HG03064 (cell line): Measurements from ENCODE around the gene KCNQ1OT1.

Experiments used
- ATAC-seq: cut with Tn5 transposase; IDR thresholded peaks from one replicate; pipeline ENCODE4 v1.9.1; 2021; ENCODE audit warnings: low read depth; ENCODE audit not compliant: unreplicated experiment

The KCNQ1OT1 gene

DNA sequence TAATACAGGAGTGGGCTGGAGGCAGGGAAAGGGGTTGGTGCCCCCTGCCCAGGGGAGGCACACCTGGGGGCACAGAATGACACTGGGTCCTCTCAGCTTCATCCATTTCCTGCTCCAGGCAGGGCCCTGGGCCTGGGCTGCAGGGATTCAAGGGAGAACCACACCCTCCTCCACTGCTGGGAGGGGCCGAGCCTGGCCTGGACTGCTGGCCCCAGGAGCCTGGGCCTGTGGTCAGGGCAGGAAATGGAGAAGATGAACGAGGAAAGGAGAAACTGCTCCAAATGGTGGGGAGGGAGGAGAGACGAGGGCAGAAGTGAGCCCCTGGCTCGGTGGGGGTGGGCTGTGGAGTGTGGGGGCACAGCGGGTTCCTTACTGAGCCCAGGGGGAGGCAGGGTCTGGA lies 38.1 kb upstream of the KCNQ1OT1 start:
- no peak for ATAC-seq

- no peak for ATAC-seq
Observed at GRCh38 chr11:2737226-2737590, 37.4 kb upstream of the KCNQ1OT1 start.

- no peak for ATAC-seq
Observed at GRCh38 chr11:2736577-2737225, 36.9 kb upstream of the KCNQ1OT1 start.

DNA sequence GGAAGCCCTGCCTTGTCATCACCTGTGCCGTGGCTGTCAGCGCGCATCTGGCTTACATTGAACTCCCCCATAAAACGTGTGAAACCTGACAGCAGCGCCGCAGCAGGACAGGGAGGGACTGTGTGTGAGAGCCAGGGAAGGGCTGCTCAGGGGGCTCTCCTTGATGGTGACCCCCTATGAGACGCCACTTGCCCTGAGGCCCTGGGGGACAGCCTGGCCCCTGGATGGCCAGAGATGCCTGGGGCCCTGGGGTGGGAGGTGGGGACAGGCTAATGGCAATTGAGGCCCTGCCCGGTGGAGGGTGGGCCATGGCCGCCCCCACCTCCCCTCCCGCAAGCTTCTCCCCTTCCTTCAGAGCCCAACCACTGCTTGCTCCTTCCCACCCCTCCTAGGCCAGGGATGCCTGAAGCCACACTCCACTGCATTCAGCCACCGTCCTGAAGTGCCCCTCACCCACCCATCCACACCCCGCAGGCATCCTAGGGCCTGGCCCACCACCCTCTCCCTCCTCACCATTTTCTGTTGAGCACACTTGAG lies 35.3 kb upstream of the KCNQ1OT1 start:
- no peak for ATAC-seq

DNA sequence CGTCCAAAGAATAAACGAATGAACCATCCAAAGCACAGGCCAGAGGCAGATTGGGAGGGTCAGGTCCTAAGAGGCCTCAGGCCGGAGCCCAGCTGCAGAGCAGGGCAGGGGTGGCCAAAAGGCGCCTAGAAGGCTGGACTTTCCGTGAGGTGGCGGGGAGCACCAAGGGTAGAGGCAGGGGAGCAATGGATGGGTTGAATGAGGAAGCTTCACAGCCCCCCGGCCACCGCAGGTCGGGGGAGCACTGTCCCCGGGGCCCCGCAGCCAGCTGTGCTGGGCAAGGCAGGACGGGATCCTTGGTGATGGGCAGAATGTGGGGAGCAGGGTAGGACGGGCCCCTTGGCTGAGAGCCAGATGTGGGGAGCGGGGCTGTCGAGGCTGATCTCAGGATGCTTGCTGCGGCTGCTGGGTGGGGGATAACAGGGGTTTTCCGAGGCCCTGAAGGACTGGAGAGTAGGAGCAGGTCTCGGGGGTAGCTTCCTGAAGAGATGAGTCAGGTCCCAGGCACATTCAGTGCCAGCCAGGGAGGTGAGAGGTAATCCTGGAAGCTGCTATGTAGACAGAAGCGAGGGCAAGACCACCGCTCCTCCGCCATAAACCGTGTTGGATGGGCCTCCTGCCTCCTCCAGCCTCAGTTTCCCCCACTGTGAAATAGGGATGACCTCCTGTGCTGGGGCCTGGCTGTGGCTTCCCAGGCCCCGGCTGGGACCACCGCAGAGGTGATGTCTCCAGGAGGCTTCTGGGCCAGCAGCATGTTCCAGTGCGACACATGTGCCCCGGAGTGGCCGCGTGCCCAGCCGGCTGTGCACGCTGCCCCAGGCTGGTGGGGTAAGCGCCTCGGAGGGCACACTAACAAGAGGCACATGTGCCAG lies 34.6 kb upstream of the KCNQ1OT1 start:
- ATAC-seq, result no peak

- no peak for ATAC-seq
Observed at GRCh38 chr11:2732940-2733628, 33.3 kb upstream of the KCNQ1OT1 start.

- ATAC-seq, result no peak
Observed at GRCh38 chr11:2732261-2732939, 32.6 kb upstream of the KCNQ1OT1 start.

DNA sequence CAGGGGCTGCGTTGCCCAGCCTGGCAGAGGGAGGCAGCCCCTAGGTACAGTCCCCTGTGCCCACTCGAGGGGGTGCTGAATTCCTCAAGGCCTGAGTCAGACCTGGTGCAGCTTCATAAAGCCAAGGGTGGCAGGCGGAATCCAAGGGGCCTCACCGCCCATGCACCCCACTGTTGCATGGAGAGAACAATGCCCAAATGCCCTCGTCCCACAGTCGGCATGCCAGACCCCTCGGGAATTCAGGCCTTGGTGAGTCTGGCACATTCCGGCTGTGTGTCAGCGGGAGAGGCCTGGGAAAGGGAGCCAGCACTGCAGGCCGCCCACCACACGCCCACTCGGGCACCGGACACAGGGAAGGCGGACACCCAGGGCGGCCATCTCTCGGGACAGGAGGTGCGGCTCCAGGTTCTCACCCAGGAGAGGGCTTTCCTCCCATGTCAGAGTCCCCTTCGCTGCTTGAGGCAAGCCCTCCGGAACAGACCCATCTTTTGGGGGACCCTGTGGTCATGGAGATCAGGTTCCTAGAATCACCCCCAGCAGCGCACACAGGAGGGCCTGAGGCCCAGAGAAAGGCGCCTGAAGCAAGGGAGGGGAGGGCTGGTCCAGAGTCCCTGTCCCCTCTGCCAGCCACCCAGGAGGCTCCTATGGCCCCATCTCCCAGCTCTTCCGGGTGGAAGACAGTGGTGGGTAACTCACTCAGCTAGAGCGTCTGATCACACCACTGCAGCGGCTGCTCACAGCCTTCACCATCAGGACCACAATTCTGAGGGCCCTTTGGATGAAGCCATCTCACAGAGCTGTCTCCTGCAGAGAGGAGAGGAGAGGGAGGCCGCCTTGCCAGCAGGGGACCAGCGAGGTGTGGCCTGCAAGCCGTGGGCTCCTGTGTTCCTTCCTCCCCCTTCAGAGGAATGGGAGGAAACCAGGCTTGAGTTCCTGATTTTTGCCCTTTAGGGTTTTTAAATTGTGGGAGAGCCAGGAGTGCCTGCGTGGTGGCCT lies 31.6 kb upstream of the KCNQ1OT1 start:
- ATAC-seq, result no peak

DNA sequence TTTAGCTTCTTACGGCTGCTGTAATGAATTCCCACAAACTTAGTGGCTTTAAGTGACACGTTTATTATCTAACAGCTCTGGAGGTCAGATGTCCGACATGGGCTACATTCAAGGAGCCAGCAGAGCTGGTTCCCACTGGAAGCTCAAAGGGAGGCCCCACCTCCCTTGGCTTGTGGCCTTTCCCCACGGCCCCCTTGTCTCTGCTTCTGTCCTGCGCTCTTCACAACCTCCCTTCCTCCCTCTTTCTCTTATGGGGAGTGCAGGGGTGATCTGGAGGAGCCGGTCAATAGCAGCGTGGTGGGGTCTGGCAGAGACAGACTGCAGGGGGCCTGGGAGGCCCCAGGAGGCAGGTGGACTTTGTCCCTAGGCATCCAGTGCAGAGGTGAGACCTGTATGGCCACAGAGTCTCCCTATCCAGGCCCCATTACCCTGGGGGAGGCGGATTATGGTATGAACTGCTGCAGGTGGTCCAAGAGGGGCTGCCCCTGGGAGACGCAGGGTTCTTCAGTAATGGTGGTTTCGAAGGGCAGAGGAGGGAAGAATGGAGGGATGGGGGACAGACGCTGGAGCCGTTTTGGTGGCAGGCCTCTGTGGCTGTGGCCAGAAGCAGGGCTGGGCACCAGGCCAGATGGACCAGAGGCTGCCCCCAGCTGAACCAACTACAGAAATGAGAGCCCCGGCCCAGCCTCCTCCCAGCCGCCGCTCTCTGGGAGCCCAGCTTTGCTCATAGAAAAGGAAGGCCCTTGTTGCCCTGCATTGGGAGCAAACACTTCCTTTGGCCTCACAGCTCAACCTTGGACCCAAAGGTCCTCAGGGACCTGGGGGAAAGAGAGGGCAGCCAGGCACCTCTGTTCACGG lies 30.7 kb upstream of the KCNQ1OT1 start:
- no peak for ATAC-seq

DNA sequence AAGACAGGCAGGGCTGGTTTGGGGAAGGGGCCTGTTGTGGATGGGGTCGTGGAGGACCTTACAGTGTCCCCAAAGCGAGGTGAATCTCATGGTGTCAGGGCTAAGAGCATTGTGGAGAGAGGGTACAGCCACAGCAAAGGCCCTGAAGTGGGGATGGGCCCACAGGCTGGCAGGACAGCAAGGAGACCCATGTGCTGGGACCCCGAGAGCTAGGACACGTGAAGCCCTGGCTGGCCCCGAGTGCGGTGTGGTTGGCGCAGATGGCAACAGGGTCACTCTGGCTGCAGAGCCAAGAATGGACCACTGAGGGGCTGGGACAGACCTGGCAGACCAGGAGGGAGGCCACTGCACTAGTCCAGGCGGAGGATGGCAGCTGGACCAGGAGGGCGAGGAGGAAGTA lies 30.0 kb upstream of the KCNQ1OT1 start:
- no peak for ATAC-seq

DNA sequence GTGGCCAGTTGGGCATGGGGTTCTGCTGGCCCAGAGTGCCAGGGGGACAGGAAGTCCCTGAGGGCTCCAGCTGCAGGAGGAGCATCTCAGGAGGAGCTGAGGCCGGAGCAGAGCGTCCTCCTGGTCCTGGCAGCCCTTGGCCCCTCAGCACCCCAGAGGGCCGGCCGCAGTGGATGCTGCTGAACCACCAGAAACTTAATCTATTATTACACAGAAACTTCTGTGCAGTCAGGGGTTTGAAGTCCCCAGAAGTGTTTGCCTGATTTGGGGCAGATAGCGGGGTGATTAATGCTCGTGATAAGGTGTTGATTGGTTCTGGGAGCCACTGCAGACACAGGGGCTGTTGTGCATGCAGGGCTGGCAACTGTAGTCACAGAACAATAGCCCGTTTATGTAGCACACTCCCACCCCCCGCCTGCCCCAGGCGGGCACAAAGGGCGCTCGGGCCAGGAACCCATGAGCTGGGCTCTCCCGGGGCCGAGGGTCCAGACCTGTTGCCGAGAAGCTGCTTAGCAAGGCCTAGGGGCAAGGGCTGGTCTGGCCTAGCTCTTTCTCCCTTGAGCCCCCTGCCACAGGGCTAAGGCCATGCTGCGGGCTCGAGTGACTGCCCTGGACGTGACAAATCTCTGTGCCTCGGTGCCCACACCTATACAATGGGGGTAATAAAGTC lies 29.0 kb upstream of the KCNQ1OT1 start:
- no peak for ATAC-seq

GRCh38 chr11:2728128-2728662 lies 28.4 kb upstream of the KCNQ1OT1 start:
- no peak for ATAC-seq

DNA sequence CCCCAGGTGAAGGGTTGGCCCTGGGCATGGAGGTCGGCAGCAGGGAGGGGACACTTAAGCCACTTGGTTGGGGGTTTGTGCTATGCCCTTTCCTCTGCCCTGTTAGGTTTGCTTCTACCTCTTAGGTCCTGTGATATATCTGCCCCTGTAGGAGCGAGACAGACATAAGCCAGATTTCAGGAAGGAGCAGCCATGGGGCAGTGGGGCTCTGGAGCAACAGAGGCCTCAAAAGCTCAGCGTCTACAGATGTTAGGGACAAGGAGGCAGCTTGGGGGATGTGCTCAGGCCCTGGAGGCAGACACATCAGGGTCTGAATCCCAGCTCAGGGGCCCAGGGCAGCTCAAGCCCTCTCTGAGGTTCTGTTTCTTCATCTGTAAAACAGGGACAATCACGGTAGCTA lies 27.2 kb upstream of the KCNQ1OT1 start:
- ATAC-seq, result no peak

DNA sequence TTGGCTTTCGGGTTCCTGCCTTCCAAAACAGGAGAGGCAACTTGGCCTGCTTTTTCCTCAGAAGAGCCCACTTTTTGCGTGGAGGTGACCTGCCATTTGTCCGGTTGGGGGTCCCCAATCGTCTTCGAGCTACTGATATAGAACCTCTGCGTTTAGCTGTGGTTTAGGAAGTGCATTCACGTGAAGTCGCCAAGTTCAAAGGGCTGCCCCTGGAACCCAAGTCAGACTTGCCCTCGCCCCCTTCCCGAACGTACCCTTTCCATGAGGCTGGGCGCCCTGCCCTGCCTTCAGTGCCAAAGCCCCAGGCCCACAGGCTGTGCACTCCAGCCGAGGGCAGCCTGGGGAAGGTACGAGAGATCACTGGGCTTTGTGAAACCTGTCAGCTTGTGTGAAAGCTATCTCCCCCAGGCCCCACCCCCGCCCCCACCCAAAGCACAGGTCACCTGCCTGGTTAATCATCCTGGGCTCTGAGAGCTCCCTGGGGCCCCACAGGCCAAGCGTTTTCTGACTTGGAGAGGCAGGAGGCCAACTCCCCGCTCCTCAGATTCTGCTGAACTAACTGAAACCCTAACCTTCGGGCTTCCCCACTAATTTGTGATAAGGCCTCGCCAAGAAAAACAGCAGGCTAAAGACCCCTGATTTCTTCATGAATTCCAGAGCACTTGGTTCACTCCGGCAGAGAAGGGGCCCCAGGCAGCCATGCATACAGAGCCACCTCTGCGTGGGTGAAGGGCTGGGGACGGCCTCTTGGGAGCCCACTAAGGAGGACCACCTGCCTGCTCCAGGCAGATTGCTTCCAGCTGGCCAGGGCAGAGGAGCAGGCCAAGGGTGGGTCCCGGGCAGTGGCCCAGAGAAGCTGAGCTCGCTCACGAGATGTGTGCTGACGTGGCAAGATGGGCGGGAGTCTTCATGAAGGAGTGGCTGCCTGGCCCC lies 25.8 kb upstream of the KCNQ1OT1 start:
- no peak for ATAC-seq

DNA sequence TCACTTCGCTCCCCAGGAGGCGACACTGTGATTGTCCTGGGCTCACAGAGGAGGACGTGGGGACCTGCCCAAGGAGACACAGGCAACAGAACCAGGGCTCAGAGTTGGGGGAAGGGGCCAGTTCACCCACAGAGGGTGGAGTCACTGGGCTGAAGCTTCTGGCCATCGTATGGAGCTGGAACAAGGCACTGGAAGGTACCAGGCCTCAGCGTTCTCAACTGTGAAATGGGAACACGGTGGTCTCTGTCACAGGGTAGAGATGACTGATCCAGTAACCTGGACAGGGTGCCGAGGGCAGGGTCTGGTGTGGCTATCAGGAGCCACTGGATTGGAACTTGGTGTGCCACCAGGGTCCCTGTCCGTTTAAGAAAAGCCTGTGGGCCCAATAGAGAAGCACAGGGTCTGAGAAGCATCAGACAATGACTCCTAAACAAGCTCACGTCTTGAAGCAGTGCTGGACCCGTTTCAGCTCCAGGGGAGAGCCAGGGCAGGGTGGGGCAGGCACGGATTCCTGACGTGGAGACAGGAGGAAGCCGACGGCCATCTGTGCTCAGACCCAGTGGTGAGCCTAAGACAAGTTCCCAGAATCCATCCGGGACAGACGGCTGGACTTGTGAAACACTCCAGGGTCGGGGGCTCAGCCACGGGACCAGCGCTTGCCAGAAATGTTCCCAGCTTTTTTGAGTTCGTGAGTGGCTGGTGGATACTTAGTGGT lies 25.0 kb upstream of the KCNQ1OT1 start:
- ATAC-seq, result no peak

GRCh38 chr11:2724104-2724503 lies 24.3 kb upstream of the KCNQ1OT1 start:
- ATAC-seq, result no peak
